GM10266 (cell line): ENCODE results near the gene PLAC8.
"Not testable (repeated sequence)": the region's sequence is repeated elsewhere in the genome, so short reads cannot be mapped to it uniquely, and the experiment has no call there.

Experiments used
- DNase-seq: peaks from one replicate; pipeline ENCODE4 v3.0.0; 2012; ENCODE audit errors: extremely low spot score
- CTCF ChIP-seq: IDR thresholded peaks from 2 replicates; pipeline ENCODE4 v1.5.1; 2012; ENCODE audit warnings: mild to moderate bottlenecking, low read depth; ENCODE audit not compliant: control insufficient read depth, insufficient read depth; ENCODE audit errors: missing control alignments

PLAC8 gene

GRCh38 chr4:83096397-83096796 is 18.1 kb downstream of the PLAC8 start:
- no peak for TF ChIP-seq CTCF
- no peak for DNase-seq

GRCh38 chr4:83093060-83093640 is 21.4 kb downstream of the PLAC8 start:
- no peak for DNase-seq
- no peak for TF ChIP-seq CTCF

- no peak for DNase-seq
- TF ChIP-seq CTCF: no peak
Observed at GRCh38 chr4:83089410-83090157, 24.9 kb downstream of the PLAC8 start.

GRCh38 chr4:83084956-83085355 is 29.6 kb downstream of the PLAC8 start:
- not testable (repeated sequence) for DNase-seq

GRCh38 chr4:83083925-83084475 is 30.5 kb downstream of the PLAC8 start:
- no peak for DNase-seq

GRCh38 chr4:83082777-83083176 is 31.8 kb downstream of the PLAC8 start:
- no peak for TF ChIP-seq CTCF
- DNase-seq: no peak

More at GRCh38 chr4:83083925-83084475, 30.5 kb downstream of the PLAC8 start:
- no peak for TF ChIP-seq CTCF

GRCh38 chr4:83080561-83080960 is 34.0 kb downstream of the PLAC8 start:
- TF ChIP-seq CTCF: no peak
- DNase-seq: no peak
